K562 (cell line): ENCODE results near the gene CDKN2AIP. TPM values are rescaled to one million over a fixed set of nuclear protein-coding genes. Genes with fewer than 3 reads are reported as not detected.

Experiments used
- BHLHE40 ChIP-seq: IDR thresholded peaks from 2 replicates; pipeline ENCODE4 v1.6.1; 2011; ENCODE audit warnings: low read length, improper control_type of control experiment
- CEBPG ChIP-seq, 3 experiments: fragments of 200-800 bp in 1 of 3; sonication (Bioruptor generic) in 1 of 3; sonication (generic) in 1 of 3; formaldehyde crosslinking in 1 of 3; IDR thresholded peaks in 2 of 3; conservative IDR thresholded peaks in 1 of 3; 2 replicates each; pipeline versions ENCODE4 v1.6.1 to v1.8.0; 2016 to 2022; ENCODE audit warnings: missing compliant biosample characterization in 2 of 3, missing genetic modification characterization in 2 of 3, mild to moderate bottlenecking in 1 of 3, missing genetic modification reagents in 1 of 3
- CREB3L1 ChIP-seq: fragments of 450-650 bp; IDR thresholded peaks from 2 replicates; pipeline ENCODE4 v1.6.1; 2014; ENCODE audit warnings: low read depth, mild to moderate bottlenecking, moderate library complexity, borderline replicate concordance
- HOXB6 ChIP-seq: fragments of 250-450 bp; sonication (Bioruptor Pico); IDR thresholded peaks from 2 replicates; pipeline ENCODE4 v1.5.1; 2022; ENCODE audit warnings: mild to moderate bottlenecking, borderline replicate concordance
- MCM2 ChIP-seq: fragments of 450-650 bp; IDR thresholded peaks from 2 replicates; pipeline ENCODE4 v1.6.1; 2017; ENCODE audit warnings: low read depth, mild to moderate bottlenecking
- MGA ChIP-seq: fragments of 450-650 bp; IDR thresholded peaks from 2 replicates; pipeline ENCODE4 v1.6.1; 2016; ENCODE audit warnings: mild to moderate bottlenecking, moderate library complexity
- NELFE ChIP-seq: IDR thresholded peaks from 2 replicates; pipeline ENCODE4 v1.6.1; 2011; ENCODE audit warnings: mild to moderate bottlenecking; ENCODE audit not compliant: insufficient read depth, insufficient read length
- NEUROD1 ChIP-seq: fragments of 150-350 bp; IDR thresholded peaks from 2 replicates; pipeline ENCODE4 v1.6.1; 2014; ENCODE audit warnings: borderline replicate concordance, low read length, low read depth; ENCODE audit not compliant: partially characterized antibody
- RBBP5 ChIP-seq: fragments of 200-600 bp; sonication (generic); IDR thresholded peaks from 2 replicates; pipeline ENCODE4 v1.6.1; 2012; ENCODE audit warnings: borderline replicate concordance, mild to moderate bottlenecking, low read length, control low read depth, inconsistent platforms; ENCODE audit not compliant: insufficient read depth, poor library complexity, severe bottlenecking
- XRCC4 ChIP-seq: IDR thresholded peaks from one replicate; pipeline ENCODE4 v1.6.1; 2011; ENCODE audit not compliant: insufficient read depth, insufficient read length; ENCODE audit errors: extremely low read depth
- ZNF124 ChIP-seq: sonication (generic); formaldehyde crosslinking; IDR thresholded peaks from 2 replicates; pipeline ENCODE4 v1.8.1; 2022; ENCODE audit warnings: missing genetic modification reagents
- ZNF197 ChIP-seq: fragments of 200-800 bp; sonication (Bioruptor generic); IDR thresholded peaks from 2 replicates; pipeline ENCODE4 v1.6.1; 2016; ENCODE audit warnings: low read depth, missing genetic modification characterization, missing compliant biosample characterization
- polyA plus RNA-seq, 8 experiments: library from polyadenylated mRNA; depleted of rRNA in 4 of 8; stranded (reverse) in 5 of 8; unstranded in 3 of 8; fragments of >200 nt; fragmentation: Nextera tagmentation in 2 of 8; fragmentation: Illumina TruSeq in 1 of 8; extraction: Ambion mirVana in 2 of 8; extraction: Trizol in 1 of 8; gene quantifications; 2 replicates each; pipeline versions ENCODE4 v1.2.1 to v1.2.3, GENCODE V29; 2011 to 2014; ENCODE audit warnings: inconsistent platforms in 1 of 8, missing spikeins in 1 of 8
- total RNA-seq, 7 experiments: library from RNA; depleted of rRNA in 6 of 7; stranded (reverse); fragments of >200 nt in 6 of 7; fragmentation: Illumina TruSeq in 2 of 7; extraction: Trizol in 2 of 7; gene quantifications; 2 replicates each; pipeline versions ENCODE4 v1.2.1 to v1.2.3, GENCODE V29; 2011 to 2021; ENCODE audit warnings: low replicate concordance in 1 of 7

CDKN2AIP gene
- total and polyA plus RNA-seq, 9 of the 15 experiments (the other 6 are each of a cell fraction or from before 2014, with no cell fraction given): 5.9 to 22.0 (median 19.7) TPM

- no peak for TF ChIP-seq MGA
- TF ChIP-seq XRCC4: no peak
- no peak for TF ChIP-seq ZNF197
- no peak for TF ChIP-seq BHLHE40
- TF ChIP-seq NELFE: no peak
- no peak for TF ChIP-seq ZNF124 (CRISPR knock-in tag)
- no peak for TF ChIP-seq CEBPG (CRISPR knock-in tag; IDR thresholded peaks at IDR 0.05)
- no peak for TF ChIP-seq CEBPG (tag; conservative IDR thresholded peaks at IDR 0.05 in 1 of 2, IDR thresholded peaks at IDR 0.05 in 1 of 2)
- no peak for TF ChIP-seq NEUROD1
- no peak for TF ChIP-seq RBBP5
- no peak for TF ChIP-seq MCM2
- no peak for TF ChIP-seq CREB3L1
- TF ChIP-seq HOXB6 (CRISPR knock-in tag): no peak
These were observed 34.5 kb upstream of the CDKN2AIP start (continued) for GRCh38 chr4:183409934-183410333.
